GM18520 (cell line): ENCODE data around the gene BCAT1.
"Not testable (repeated sequence)": the region's sequence is repeated elsewhere in the genome, so short reads cannot be mapped to it uniquely, and the experiment has no call there.

Experiments used
- ATAC-seq: cut with Tn5 transposase; IDR thresholded peaks from one replicate; pipeline ENCODE4 v1.9.1; 2021; ENCODE audit not compliant: unreplicated experiment

The BCAT1 gene

DNA sequence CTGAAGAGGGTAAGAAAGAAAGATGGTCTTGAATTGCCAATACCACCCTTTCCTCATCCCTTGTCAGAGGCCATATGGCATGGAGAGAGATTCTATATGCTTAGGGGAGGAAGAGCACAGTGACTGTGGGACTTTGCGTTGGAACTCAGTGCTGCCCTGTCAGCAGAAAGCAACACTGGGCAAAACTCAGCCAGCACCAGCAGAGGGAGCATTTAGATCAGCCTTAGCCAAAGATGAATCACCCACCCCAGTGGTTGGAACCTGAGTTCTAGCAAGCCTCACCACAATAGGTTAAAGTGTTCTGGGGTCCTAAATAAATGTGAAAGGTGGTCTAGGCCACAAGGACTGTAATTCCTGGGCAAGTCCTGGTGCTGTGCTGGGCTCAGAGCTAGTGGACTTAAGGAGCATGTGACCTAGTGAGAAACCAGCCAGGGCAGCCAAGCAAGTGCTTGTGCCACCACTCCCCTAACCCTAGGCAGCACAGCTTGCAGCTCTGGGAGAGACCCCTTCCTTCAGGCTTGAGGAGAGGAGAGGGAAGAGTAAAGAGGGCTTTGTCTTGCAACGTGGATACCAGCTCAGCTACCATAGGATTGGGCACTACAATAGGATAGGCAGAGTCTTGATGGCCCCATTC, 11.4 kb upstream of the BCAT1 start:
- peak; percentile 63 for ATAC-seq

DNA sequence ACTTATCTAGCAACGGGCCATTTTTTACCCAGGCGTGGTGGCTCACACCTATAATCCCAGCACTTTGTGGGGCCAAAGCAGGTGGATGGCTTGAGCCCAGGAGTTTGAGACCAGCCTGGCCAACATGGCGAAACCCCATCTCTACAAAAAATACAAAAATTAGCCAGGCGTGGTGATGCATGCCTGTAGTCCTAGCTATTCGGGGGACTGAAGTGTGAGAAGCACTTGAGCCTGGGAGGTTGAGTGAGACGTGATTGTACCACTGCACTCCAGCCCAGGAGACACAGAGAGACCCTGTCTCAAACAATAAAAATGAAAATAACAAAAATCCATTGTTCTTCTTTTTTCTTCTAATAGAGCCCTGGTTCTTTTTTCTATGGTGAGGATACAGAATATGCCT, 7.5 kb upstream of the BCAT1 start:
- ATAC-seq = not testable (repeated sequence)

DNA sequence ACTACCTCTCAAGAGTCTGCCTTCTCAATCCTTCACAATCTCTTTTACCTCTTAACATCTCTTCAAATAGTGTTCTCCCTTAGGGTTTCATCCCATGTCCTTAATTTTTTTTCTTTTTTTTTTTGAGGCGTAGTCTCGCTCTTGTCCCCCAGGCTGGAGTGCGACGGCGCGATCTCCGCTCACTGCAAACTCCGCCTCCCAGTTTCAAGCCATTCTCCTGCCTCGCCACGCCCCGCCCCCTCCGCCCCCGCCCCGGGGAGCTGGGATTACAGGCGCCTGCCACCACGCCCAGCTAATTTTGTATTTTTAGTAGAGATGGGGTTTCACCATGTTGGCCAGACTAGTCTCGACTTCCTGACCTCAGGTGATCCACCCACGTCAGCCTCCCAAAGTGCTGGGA, 7.0 kb upstream of the BCAT1 start:
- ATAC-seq = no peak

DNA sequence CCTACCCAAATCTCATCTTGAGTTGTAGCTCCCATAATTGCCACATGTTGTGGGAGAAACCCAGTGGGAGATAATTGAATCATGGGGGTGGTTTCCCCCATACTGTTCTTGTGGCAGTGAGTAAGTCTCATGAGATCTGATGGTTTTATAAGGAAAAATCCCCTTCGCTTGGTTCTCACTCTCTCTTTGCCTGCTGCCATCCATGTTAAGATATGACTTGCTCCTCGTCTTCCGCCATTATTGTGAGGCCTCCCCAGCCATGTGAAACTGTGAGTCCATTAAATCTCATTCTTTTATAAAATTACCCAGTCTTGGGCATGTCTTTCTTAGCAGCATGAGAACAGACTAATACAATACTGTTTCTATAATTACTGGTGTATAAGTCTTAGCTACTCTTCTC, 6.5 kb upstream of the BCAT1 start:
- no peak for ATAC-seq

DNA sequence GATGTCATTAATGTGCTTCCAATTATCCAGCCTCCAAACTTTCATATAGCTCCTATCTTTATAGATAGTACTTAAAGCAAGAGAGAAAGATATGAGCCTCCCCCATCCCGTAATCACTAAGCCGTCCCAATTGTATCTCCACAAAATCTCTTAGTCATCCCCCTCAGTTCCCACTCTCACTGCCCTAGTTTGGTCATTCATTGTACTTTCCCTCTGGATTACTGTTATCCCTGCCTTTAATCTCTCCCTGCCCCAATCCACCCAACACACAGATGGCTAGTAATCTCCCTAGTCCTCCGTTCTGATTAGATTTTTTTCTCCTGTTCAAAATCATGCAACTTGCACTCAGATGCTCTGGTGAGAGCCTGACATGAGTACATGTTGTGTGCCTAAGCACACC, 5.4 kb upstream of the BCAT1 start:
- ATAC-seq = no peak

DNA sequence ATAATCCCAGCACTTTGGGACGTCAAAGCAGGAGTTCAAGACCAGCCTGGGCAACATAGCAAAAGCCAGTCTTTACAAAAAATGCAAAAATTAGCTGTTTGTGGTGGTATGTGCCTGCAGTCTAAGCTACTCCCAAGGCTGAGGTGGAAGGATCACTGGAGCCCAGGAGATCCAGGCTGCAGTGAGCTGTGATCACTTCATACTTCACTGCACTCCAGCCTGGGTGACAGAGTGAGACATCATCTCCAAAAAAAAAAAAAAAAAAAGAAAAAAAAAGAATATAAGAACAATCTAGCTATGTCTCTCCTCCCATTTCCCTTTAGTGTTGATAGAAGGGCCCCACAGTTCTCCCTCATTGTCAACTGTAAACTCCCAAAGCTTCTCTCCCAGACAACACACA, 3.5 kb upstream of the BCAT1 start:
- ATAC-seq = no peak

DNA sequence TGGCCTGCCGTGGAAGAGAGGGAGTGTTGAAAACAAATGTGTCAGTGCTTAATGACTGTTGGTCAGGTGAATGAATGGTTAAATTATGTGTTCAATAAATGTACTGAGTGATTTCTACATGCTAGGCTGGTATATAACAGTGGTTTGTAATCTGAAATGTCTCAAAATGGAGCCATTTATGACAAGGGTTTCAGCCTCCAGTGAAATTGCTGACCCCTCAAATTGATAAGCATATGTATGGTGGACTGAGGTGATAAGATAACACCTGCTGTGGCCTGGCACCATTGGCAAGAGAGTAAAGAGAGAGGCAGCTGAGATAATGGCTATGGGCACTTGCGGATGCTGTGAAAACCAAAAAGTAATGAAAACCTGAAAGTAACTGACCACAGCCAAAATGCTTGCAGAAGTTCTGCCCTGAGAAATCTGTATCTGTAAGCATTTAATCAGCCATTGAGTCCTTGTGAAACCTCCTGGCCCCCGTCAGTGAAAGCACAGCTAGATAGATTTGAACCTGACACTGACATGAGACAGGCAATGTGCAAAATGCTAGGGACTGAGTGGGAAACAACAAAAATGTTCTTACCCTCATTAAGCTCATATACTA, 1.4 kb upstream of the BCAT1 start:
- peak; percentile 41 for ATAC-seq

DNA sequence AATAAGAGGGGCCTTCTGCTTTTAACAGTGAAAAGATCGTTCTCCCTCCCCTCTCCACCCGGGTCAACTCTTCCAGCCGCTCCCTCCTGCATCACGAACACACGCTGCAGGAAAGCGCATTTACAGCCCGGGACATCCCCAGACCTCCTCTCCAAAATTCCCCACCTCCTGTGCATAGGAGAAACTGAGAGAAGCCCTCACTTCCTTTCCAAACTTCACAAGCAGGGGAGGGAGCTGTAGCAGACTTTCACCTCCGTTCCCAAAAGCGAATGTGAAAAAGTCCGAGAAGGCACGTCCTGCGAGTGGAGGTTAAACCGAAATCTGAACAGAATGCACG, 513 bp downstream of the BCAT1 start:
- ATAC-seq = no peak

DNA sequence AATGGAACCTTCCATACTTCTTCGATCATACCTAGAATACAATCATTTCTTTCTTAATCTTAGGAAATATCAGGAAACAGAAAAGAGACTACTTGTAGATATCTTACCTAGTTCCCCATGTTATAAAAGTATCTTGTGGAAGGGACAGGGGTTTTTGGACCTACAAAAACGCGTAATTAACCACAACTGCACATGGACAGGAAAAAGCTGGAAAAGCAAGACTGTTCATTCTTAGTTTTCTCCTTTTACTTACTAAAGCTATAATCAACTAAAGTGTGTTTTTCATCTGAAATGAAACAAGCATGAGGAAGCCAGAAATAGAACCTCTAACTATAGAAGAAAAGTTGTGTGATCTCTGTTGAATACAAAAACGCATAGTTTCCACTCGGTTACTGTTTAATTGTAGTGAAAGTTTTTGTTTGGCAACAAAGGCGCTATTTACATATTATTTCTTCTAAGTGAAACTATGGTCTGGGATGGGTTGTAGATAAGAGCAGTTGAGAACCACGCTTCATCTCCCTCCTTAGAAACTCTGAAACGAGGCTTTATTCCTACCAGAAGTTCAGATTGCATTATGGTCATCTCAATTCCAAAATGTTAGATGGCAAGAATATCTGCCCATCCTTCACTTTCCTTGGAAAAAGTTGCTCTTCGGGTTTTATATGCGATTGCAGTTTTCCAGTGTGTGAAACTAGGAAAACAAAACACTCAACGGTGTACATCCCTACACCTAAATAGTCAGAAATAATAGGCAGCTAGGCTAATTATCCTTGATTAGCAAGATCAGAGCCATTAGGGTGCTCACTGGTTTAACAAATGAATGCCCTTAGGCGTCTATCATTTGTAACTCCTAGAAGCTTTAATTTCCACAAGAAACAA, 1.1 kb downstream of the BCAT1 start:
- ATAC-seq = no peak

DNA sequence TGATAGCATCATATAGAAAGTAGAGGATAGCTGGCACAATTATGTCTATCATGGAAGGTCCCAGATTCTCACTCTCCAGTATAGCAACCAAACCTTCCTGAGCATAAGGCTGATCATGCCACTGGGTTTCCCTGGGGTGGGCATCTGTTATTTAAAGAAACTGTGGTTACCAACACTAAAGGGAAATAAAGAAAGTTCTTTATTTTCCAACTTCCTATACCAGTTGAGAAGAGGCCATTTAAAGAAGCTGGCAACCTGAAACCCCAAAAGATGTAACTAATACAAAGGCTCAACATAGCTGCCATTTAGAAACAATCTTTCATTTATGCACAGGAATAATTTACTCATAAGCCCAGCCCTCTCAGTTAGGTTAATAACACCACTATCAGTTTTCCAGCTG, 3.1 kb downstream of the BCAT1 start:
- ATAC-seq = no peak

DNA sequence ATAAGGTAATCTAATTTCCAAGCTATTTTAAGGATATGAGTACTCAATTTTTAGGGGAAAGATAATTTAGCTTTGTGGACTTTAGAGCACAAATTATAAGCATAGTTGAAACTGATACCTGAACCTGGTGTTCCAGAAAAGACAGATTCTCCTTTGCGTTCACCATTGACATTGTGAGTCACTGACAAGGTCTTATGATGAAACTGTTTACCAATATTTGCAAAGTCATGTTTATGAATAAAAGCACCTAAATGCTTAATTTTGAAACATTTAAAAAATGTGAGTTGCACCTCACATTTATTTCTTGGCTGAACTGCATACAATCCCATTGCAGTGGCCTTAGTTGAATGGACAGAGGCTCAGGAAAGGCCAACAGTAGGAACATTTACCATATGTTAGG, 3.9 kb downstream of the BCAT1 start:
- ATAC-seq = no peak

DNA sequence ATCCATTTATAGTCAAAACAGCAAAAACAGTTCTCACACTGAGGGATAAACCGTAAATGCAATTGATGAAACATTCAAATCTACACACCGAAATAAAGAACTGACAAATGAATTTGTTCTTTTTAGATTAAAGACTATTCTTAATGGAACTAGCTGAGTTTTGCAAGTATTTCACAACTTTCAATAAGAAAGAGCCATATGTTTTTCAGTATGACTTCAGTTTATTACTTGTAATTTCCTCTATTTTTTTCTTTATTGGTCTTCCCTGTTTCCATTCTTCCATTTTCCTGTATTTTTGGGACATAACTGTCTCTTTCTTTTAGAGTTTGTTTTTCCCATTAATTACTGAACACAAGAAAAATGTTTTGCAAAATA, 4.3 kb downstream of the BCAT1 start:
- no peak for ATAC-seq

DNA sequence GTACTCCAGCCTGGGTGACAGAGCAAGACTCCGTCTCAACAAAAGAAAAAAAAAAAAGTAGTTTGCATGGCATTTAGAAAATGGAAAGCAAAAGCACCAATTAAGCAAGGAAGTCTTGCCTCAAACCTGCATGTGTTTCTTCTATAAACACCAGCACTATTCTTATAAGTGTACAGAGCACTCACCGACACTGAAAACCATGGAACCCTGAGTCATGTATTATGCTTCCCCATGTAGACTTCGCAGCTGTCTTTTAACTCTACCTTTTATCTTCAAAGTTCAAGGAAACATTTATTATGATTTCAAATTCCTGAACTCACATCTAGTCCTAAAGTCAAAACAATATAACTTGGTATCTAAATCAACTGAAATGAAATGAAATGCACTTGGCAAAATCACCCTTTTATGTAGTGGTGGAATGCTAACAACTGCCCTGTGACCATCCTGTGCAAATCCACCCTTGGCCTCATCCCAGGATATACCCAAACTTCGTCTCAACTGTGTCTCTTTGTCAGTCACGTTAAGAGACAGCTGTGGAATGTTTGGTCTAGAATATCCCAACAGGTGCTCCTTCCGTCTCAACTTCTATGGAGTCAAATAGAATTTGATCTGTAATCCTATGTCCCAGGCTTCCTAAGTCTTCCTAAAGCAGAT, 4.8 kb downstream of the BCAT1 start:
- no peak for ATAC-seq

DNA sequence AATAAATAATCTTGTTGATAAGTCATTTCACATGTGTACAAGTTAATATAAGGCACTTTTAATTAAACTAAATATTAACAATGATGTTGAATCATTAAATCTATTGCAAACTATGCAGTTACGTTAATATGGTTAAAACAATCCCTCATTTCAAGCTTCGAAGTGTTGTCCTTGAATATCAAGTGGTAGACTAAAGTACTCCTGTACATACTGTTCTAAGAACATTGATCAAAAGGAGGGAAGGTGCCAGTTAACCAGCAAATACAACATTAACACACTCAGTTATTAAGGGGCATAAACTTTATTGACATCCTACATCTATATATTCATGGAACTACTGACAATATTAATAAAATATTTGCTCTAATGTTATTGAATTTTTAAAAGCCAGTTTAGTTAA, 8.7 kb downstream of the BCAT1 start:
- ATAC-seq = no peak

DNA sequence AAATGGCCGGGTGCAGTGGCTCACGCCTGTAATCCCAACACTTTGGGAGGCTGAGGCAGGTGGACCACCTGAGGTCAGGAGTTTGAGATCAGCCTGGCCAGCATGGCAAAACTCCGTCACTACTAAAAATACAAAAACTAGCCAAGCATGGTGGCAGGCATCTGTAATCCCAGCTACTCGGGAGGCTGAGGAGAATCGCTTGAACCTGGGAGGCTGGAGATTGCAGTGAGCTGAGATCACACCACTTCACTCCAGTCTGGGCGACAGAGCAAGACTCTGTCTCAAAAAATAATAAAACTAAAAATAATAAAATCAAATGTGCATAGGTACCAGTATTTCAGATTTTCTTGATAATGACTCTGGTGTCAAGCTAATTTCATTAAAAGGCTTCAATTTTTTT, 9.3 kb downstream of the BCAT1 start:
- not testable (repeated sequence) for ATAC-seq

DNA sequence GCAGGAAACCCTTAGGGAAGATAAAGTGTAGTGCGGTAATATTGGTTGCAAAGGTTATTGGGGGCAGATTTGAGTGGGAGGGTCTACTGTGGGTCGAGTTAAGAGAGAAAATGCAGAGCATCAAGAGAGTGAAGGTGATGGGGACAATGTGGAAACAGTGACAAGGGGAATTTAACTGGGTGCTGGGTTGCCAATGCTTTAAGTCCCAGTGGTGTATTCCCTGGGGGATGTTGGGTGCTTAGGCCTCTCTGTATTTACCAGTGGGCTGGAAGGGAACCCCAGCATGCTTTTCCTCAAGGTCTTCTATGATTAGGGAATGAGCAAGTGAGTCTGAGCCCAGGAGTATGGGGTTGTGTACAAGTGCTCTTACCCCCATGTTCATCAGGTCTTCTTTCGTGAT, 10.6 kb downstream of the BCAT1 start:
- ATAC-seq = no peak

DNA sequence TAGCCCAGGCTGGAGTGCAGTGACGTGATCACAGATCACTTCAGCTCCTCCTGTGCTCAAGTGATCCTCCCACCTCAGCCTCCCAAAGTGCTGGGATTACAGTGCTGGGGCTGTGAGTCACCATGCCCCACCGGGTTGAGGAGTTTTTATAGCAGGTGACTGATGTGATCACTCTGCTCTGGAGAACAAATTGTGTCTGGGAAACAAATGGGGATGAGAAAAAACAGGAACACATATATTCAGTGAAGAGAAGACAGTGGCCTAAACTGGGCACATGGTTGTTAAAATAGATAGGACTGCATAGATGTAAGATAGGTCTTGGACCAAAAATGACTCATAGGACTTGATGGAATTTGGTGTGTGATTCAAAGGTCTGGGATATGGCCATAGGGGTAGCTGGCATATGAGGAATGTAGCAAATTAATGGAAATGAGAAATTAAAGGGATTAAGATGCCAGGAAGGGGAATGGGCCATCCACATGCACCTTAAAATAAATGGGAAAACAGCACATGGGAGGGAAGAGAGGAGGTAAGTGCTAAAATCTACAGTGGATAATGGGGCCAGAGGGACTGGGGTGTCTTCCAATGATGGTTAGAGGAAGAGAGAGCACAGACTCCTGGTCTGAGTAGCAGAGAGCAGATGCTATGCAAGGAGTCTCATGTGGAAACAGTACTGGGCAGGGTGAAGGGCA, 11.2 kb downstream of the BCAT1 start:
- no peak for ATAC-seq

DNA sequence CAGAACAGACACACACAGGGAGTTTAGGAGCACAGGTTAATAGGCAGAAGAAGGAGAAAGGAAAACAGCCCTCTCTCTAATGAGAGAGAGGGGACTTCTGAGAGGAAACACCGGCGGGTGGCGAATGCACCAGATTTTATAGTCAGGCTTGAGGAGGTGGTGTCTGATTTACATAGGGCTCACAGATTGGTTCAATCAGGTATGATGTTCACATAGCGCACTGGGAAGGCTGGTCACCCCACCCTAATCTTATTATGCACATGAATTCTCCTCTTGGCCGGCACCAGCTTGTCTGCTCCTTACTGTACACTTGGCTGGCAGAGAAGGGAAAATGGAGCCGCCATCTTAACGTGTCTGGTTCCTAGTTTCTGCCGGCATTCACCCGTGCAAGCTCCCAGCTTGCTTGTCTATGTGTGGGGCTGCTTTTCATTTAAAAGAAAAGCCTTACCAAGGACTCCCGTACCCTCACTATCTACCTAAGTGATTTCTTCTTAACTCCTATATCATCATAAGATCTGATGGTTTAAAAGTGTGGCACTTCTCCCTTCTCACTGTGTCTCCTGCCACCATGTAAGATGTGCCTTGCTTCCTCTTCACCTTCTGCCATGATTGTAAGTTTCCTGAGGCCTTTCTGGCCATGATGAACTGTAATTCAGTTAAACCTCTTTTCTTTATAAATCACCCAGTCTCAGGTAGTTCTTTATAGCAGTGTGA, 15.1 kb downstream of the BCAT1 start:
- ATAC-seq = no peak

DNA sequence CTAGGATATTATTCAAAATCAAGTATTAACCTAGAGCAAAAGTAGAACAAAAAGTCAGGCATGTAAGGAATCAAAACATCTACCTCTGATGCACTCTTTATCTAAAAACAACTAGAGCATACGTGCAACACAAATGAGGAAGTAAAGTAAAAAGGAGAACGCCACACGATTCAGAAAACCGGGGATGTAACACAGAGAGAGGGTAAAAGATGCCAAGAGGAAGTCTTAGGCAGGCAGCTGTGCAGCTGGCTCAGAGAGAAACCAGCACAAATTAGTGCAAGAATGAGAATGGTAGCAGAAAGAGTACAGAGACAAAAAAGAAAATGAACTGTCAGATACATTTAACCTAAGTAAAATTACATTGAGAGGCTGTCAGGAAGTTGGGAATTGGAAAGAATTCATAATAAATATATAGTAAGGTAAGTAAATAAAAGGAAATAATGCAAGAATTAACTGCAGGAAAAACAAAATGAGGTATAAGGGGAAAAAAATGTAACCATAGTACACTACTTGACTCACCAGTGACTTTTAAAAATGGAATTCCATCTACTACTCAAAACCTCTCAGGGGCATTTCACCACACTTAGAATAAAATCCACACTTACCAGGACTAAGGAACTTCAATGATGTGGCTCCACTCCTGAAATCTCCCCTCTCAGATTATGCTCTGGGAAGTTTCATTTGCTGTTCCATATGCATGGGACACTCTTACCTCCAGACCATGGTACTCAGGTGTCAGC, 17.1 kb downstream of the BCAT1 start:
- ATAC-seq = peak; percentile 84

DNA sequence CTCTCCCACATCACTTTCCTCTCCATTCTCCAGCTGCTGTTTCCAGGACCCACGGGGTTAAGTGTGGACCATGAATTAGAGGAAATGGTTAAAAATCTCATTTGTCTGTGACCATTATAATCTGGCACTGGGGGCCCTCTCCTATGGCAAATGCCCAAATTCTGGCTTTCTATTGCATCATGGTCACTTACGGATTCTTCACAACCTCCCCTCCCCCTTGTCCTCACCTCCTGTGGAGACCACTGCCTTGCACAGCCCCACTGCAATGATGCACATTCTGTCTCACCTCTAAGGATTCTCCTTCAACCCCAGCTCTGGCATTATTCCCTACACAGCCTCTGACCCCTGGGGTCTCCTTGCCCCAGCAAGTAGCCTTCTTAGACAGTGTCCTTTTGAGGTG, 18.9 kb downstream of the BCAT1 start:
- no peak for ATAC-seq
